Measurements from ENCODE around the gene TCF25.
"Not testable (repeated sequence)": the region's sequence is repeated elsewhere in the genome, so short reads cannot be mapped to it uniquely, and the experiment has no call there.

Gene TCF25

DNA sequence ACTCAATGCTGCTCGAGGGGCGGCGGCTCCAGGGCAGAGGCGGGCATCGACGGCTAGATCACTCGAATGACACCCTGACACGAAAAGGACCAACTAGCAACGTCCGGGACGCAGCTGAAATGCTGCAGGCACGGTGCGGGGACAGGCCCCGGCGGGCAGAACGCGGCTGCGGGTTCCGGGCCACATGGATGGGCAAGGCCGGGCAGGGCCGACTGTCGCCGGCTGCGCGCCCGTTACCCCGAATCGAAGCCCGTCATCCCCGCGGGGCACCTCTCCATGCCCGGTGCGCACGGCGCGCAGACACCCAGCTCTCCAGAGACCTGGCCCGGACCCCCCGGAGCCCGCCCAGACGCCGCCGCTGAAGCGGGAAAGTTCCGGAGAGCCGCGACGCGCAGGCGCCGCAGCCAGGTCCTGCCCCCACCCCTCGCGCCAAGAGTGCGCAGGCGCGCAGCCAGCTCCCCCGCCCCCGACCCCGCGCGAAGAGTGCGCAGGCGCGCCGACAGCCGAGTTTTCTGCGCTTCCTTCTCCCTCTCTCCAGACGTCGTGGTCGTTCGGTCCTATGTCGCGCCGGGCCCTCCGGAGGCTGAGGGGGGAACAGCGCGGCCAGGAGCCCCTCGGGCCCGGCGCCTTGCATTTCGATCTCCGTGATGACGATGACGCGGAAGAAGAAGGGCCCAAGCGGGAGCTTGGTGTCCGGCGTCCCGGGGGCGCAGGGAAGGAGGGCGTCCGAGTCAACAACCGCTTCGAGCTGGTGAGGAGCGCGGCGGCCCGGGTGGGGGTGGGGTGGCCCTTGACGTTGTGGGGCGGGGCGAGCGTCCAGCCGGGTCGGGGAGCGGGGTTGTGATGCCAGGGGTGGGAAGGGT is at the start of gene TCF25:
TSS of gene TCF25 (plus strand) at position 484 of the 863 bp plus-strand sequence. CDS start at position 560, 76 bp downstream.
- DNase-seq = peak; percentile 69

DNA sequence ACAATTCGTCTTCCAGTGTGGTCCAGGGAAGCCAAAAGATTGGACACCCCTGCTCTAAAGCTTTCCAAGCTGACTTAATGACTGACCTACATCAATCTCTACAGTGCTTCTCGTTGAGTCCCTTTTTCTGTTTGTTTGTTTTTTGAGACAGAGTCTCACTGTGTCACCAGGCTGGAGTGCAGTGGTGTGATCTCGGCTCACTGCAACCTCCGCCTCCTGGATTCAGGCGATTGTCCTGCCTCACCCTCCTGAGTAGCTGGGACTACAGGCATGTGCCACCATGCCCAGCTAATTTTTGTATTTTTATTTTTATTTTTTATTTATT is 49.6 kb upstream of the TCF25 start:
- DNase-seq = not testable (repeated sequence)

DNA sequence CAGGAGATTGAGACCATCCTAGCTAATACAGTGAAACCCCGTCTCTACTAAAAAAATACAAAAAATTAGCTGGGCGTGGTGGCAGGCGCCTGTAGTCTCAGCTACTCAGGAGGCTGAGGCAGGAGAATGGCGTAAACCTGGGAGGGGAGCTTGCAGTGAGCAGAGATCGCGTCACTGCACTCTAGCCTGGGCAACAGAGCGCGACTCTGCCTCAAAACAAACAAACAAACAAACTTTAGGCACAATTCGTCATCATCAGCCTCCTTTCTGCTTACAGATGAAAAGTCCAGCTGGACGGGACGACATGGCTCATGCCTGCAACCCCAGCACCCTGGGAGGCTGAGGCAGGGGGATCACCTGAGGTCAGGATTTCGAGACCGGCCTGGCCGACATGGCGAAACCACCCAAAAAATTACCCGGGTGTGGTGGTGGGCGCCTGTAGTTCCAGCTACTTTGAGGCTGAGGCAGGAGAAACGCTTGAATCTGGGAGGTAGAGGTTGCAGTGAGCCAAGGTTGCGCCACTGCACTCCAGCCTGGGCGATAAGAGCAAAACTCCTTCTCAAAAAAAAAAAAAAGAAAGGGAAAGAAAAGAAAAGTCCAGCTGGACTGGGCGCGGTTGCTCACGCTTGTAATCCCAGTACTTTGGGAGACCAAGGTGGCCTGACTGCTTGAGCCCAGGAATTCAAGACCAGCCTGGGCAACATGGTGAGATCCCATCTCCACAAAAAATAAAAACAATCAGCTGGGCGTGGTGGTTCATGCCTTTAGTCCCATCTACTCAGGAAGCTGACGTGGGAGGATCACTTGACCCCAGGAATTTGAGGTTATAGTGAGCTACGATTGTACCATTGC is 46.6 kb upstream of the TCF25 start:
- DNase-seq = no peak

DNA sequence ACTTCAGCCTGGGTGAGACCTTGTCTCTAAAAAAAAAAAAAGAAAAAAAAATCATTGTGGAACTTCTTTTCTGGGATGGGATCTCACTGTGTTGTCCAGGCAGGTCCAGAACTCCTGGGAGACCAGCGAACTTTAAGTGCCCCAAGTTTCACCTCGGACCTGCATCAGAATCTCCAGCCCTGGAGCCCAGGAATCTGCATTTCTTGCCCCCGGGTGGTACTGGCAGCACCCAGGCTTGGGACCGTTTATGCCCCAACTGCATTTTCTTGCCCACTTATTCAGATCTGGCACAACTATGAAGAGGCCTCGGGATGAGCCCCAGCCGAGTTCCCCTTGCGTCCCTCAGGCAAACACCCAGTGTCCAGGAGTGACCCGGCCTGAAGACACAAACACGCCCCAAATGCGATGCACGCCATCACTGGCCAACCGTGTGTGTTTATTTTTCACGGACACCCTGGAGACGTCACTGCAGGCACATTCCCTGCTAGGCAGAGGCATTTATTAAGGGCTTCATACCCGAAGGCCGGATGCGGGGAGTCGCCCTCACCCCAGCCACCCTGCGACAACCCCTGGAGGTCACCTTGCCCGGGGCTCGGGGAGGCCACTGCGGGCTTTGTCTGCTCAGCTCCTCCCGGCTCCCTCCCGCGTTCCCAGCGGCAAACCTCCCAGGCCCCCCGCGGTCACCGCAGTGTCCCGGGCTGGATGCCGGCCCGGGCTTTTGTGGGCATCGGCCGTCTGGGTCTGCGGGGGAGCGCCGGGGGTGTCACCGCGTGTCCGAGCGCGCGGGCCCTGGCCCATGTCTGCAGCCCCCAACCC is 45.8 kb upstream of the TCF25 start:
- DNase-seq = peak; percentile 43

DNA sequence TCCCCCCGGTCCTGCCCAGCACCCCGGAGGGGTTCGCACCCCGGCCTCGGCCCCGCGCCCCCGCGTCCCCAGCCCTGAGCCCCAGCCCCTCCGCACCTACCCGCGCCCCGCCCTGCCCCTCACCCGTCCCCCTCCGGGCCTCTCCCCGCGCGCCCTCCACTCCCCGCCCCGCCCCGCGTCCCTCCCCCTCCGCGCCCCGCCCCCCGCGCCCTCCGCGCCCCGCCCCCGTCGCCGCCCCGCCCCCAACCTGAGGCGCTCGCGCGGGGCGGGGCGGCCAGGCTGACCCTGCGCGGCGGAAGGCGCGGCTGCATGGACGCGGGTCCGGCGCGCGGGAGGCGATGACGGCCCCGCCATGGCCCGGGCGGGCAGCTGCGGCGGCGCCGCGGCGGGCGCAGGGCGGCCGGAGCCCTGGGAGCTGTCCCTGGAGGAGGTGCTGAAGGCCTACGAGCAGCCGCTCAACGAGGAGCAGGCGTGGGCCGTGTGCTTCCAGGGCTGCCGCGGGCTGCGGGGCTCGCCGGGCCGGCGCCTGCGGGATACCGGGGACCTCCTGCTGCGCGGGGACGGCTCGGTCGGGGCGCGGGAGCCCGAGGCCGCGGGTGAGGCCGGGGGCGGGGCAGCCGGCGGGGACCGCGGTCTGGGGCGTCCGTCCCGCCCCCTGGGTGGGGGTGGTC is 45.1 kb upstream of the TCF25 start, which contains the start of gene SPIRE2:
TSS of gene SPIRE2 (plus strand) at position 277 of the 671 bp plus-strand sequence. CDS start at position 353, 76 bp downstream.
- DNase-seq = peak; percentile 63

GRCh38 chr16:89828870-89829629 is 44.3 kb upstream of the TCF25 start:
- no peak for DNase-seq

DNA sequence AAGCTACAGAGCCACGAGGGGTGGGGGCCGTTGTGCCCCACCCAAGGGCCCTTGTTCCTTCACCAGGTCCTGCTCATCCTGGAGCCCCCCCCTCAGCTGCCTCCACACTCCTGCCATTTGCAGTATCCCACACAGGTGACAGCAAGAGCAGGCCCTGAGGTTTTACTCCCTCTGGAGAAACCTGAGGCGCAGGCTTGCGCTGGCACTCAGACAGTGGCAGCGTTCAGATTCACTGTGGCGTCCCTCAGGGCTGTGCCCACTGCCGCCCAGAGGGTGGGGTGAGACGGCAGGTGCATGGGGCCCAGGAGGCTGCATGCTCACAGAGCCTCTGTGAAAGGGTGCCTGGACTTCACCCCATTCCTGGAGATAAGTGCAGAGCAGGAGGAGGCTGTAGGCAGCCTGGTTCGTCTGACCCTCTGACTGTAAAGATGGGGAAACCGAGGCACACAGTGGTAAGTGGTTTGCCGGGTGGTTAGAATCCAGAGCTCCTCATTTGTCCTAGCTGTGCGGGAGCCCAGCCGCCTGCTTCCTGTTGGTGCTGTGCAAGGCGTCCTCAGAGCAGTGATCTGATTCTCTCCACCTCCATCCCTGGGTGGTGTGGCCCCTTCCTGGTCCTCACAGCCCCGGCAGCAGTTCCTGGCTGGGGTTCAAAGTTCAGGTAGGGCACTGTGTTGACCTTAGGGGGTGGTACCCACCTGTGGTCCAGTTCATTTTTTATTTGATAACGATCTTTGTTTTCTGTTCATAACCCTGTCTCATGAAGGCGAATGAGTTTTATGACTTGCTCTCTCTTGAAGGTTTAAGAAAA is 43.6 kb upstream of the TCF25 start:
- no peak for DNase-seq

GRCh38 chr16:89831810-89832328 is 41.5 kb upstream of the TCF25 start:
- DNase-seq = no peak

- not testable (repeated sequence) for DNase-seq
These were observed 39.6 kb upstream of the TCF25 start for GRCh38 chr16:89833664-89834363.

DNA sequence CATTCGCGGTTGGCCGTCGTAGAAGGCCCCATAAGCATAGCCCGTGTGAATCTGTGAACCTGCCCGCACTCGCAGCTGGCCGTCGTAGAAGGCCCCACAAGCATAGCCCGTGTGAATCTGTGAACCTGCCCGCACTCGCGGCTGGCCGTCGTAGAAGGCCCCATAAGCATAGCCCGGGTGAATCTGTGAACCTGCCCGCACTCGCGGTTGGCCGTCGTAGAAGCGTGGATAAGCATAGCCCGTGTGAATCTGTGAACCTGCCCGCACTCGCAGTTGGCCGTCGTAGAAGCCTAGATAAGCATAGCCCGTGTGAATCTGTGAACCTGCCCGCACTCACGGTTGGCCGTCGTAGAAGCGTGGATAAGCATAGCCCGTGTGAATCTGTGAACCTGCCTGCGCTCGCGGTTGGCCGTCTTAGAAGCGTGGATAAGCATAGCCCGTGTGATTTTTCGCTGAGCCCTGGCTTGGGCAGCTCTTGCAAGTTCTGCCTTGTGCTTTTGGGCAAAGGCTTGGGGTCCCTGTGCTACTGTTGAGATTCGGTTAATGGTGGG is 38.5 kb upstream of the TCF25 start:
- not testable (repeated sequence) for DNase-seq

GRCh38 chr16:89836484-89836883 is 36.9 kb upstream of the TCF25 start:
- DNase-seq = not testable (repeated sequence)

DNA sequence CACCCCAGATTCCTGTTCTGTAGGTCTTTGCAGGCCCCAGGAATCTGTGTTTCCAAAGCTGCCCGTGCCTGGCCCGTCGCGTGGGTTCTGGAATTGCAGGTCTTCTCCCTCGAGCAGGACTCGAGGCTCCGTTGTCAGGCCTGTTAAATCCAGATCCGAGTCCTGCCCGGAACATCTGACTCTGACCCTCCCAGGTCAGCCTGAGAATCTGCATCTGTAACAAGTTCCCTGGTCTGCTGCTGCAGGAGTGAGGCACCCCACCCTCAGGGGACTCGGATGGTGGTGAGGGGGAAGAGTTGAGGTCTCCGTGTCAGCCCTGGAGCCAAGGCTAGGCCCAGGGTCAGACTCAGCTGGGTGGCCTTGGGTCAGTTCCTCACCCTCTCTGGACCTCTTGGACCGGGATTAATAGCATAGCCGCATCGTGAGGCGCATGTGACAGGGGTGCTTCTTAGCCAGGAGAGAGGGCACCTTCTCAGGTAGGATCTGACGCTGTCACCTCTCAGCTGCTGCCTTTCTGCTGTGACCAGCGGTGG is 36.3 kb upstream of the TCF25 start:
- no peak for DNase-seq

DNA sequence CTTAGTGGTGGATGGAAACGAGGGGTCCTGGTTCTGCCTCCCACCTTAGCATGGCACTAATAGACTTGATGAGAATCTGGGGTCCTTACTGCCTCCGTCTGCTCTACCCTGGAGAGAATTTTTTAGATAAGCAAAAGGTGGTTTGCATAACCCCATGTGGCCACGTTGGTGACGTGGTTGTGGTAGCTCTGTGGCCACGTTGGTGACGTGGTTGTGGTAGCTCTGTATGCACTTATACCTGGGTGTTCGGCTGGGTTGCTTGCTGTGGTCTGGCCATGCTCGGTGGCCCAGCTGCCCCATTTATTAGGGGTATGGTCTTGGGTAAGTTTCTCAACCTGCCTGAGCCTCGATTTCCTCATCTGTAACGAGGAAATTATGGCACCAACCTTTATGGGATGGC is 32.1 kb upstream of the TCF25 start:
- no peak for DNase-seq

DNA sequence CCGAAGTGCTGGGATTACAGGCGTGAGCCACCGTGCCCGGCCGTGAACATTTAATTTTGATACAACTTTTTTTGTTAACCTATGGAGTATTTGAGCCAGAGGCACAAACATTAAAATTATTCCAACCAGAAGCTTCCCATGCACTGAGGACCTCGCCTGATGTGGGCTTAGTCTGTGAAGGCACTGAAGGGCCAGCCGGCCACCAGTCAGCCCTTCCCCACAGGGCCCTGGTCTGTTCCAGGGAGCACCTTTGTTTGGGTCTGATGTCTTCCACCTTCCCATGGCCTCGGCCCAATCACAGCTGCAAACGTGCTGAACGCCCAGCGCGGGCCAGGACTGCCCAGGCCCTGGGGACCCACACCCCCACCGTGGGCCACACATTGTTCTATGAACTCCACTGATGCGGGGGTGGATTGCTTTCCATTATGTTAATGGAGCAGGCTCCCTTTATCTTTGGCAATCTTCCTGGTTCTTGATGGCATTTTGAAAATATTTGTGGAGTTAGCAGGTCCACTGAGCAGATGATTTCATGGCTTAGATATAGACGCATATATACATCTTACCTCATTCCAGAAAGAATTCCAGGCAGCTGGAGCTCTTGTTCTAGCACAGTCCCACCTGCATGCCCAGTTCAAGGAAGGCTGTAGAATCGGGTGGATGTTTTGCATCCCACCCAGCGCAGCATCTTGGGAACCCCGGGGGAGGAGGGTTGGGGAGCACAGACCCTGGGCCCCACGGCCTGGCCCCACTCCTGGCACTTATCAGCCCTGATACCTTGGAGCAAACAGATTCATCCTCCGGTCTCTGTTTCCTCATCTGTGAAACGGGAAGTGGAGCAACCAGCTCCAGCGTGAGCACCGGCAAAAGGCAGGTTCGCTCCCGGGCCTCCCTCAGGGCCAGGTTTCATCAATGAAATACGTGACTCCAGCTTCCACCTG is 30.7 kb upstream of the TCF25 start:
- DNase-seq = peak; percentile 30

DNA sequence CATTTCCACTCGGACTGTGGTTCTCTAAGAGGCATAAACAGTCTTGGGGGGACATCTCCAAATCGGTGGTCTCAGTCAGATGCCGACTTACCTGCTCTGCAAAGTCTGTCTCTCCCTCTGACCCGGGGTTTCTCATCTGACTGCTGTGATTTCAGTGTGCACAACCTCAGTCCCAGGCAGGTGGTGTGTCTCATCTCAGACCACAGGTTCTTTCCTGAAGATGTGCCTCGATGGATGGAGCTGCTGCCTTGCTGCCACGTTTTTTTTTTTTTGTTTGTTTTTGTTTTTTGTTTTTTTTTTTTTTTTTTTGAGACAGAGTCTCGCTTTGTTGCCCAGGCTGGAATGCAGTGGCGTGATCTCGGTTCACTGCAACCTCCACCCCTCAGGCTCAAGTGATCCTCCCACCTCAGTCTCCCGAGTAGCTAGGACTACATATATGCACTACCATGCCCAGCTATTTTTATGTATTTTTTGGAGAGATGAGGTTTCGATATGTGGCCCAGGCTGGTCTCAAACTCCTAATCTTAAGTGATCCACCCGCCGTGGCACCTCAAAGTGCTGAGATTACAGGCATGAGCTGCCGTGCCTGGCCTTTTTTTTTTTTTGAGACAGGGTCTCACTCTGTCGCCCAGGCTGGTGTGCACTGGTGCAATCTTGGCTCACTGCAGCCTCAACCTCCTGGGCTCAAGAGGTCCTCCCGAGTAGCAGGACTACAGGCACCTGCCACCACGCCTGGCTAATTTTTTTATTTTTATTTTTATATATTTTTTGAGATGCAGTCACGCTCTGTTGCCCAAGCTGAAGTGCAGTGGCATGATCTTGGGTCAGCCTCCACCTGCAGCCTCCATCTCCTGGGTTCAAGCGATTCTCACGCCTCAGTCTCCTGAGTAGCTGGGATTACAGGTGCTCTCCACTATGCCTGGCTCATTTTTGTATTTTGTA is 29.7 kb upstream of the TCF25 start:
- DNase-seq = no peak

DNA sequence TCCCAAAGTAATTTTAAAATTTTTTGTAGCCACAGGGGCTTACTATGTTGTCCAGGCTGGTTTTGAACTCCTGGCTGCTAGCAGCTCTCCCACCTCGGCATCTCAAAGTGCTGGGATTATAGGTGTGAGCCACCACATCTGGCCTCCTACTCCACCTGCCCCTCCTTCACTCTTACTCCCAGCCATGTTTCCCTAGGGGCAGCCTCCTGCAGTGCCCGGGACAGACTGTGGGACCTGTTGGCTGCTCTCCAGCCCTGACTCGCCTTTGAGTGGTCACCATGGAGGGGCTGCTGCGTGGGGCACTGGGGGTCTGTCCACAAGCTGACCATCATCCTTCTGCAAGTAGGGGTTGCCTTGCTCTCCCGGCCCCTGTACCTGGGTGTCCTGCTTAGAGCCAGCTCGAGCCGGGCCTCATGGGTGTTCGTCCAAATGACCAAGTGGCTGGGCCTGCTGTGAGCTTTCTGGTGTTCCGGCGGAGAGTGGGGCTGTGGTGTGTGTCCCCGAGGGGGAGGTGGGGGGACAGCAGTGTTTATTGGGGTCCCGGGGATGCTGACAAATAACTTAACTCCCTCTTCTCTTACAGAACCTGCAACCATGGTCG is 28.6 kb upstream of the TCF25 start:
- DNase-seq = no peak

Data from T1000 (cell line).